HepG2 (cell line): ENCODE measurements around the gene HK3. TPM values are rescaled to one million over a fixed set of nuclear protein-coding genes. Genes with fewer than 3 reads are reported as not detected.

Source experiments
- ATAC-seq: fragments of 200-7000 bp; cut with Tn5 transposase; 3 replicates; pipeline ENCODE4 v1.9.1; 2020; ENCODE audit warnings: mild to moderate bottlenecking, moderate library complexity
- BruUV-seq: library from RNA; stranded (reverse); fragments of 400-500 nt; replicated peaks from 2 replicates; lab custom pipeline; 2021; lab: Mats Ljungman, UMichigan
- CTCF ChIA-PET: fragments of 300-600 bp; formaldehyde crosslinking; extraction: SDS; loops from one replicate; lab custom pipeline; 2021; ENCODE audit warnings: low total read pairs, inconsistent platforms, low intra/inter-chr PET ratio; lab: Yijun Ruan, JAX
- POLR2A ChIA-PET: fragments of 350-600 bp; sonication (Branson Sonifier 250); formaldehyde crosslinking; loops from one replicate; lab custom pipeline; 2020; ENCODE audit warnings: antibody characterized with exemption, inconsistent platforms; lab: Yijun Ruan, JAX
- DNase-seq: peaks from one replicate; pipeline ENCODE4 v3.0.0-alpha.2; 2015; ENCODE audit warnings: low spot score
- FAIRE-seq: peaks from 3 replicates; lab custom pipeline; 2011; peaks lifted over from hg19 to GRCh38; lab: Jason Lieb, UNC
- H2AFZ ChIP-seq: one replicate; pipeline ENCODE4 v1.6.1; 2011; ENCODE audit warnings: low read length, inconsistent platforms
- H3K27ac ChIP-seq: fragments of 300-600 bp; 3 replicates; pipeline ENCODE4 v1.8.0; 2011; ENCODE audit warnings: mixed run types, mild to moderate bottlenecking, mixed read lengths, low read length, inconsistent platforms; ENCODE audit not compliant: insufficient read depth; ENCODE audit errors: extremely low read length
- H3K27me3 ChIP-seq, 2 experiments: fragments of 200-600 bp in 1 of 2; 2 replicates in 1 of 2; 3 replicates in 1 of 2; pipeline versions ENCODE4 v1.6.0 to v1.8.0; 2011; ENCODE audit warnings: low read length in 2 of 2, mild to moderate bottlenecking in 2 of 2, moderate library complexity in 2 of 2, inconsistent platforms in 1 of 2; ENCODE audit not compliant: insufficient read depth in 2 of 2, control insufficient read depth in 1 of 2
- H3K36me3 ChIP-seq, 2 experiments: fragments of 200-600 bp in 1 of 2; replicated peaks in 1 of 2; 2 replicates in 1 of 2; 3 replicates in 1 of 2; pipeline versions ENCODE4 v1.5.1 to v1.8.0; 2011; ENCODE audit warnings: low read length in 2 of 2, inconsistent platforms in 1 of 2; ENCODE audit not compliant: insufficient read depth in 2 of 2, control insufficient read depth in 1 of 2
- H3K4me1 ChIP-seq: 2 replicates; pipeline ENCODE4 v1.5.1; 2012; ENCODE audit warnings: low read length, inconsistent platforms; ENCODE audit not compliant: insufficient read depth
- H3K4me2 ChIP-seq: 2 replicates; pipeline ENCODE4 v1.6.0; 2011; ENCODE audit warnings: low read depth, low read length, inconsistent platforms
- H3K4me3 ChIP-seq, 3 experiments: fragments of 200-600 bp in 1 of 3; sonication (generic), shearing (Covaris generic) in 1 of 3; replicated peaks in 1 of 3; 2 replicates each; pipeline ENCODE4 v1.5.1; 2011 to 2016; ENCODE audit warnings: low read length in 3 of 3, inconsistent platforms in 2 of 3, low read depth in 2 of 3, mild to moderate bottlenecking in 2 of 3, control low read depth in 1 of 3, mixed read lengths in 1 of 3; ENCODE audit not compliant: insufficient read depth in 1 of 3
- H3K79me2 ChIP-seq: one replicate; pipeline ENCODE4 v1.6.1; 2011; ENCODE audit warnings: low read length, inconsistent platforms; ENCODE audit not compliant: insufficient read depth
- H3K9ac ChIP-seq: 2 replicates; pipeline ENCODE4 v1.6.0; 2011; ENCODE audit warnings: mild to moderate bottlenecking, low read depth, low read length, inconsistent platforms; ENCODE audit not compliant: insufficient read depth
- H3K9me3 ChIP-seq: 2 replicates; pipeline ENCODE4 v1.5.1; 2012; ENCODE audit warnings: mild to moderate bottlenecking, low read length
- H4K20me1 ChIP-seq: 2 replicates; pipeline ENCODE4 v1.6.0; 2011; ENCODE audit warnings: inconsistent platforms, mild to moderate bottlenecking, low read length, moderate library complexity; ENCODE audit not compliant: insufficient read depth
- ATF1 ChIP-seq: IDR thresholded peaks from 2 replicates; pipeline ENCODE4 v1.6.1; 2016; ENCODE audit warnings: mild to moderate bottlenecking, control low read depth
- HOXA5 ChIP-seq: sonication (generic); formaldehyde crosslinking; IDR thresholded peaks from 2 replicates; pipeline ENCODE4 v1.4.0; 2020; ENCODE audit warnings: missing genetic modification reagents
- PHF8 ChIP-seq: sonication (generic); formaldehyde crosslinking; IDR thresholded peaks from 2 replicates; pipeline ENCODE4 v1.5.0; 2020; ENCODE audit warnings: missing genetic modification reagents
- PTBP1 ChIP-seq: fragments of 200-400 bp; formaldehyde crosslinking; IDR thresholded peaks from 2 replicates; pipeline ENCODE4 v1.6.1; 2018; ENCODE audit warnings: low read length, low read depth; ENCODE audit not compliant: poor library complexity, severe bottlenecking
- SYNCRIP ChIP-seq: fragments of 200-400 bp; formaldehyde crosslinking; IDR thresholded peaks from 2 replicates; pipeline ENCODE4 v1.6.1; 2018; ENCODE audit warnings: mild to moderate bottlenecking, low read depth, low read length; ENCODE audit not compliant: insufficient read depth
- ZBTB44 ChIP-seq: sonication (generic); formaldehyde crosslinking; IDR thresholded peaks from 2 replicates; pipeline ENCODE4 v1.4.0; 2020; ENCODE audit warnings: missing genetic modification reagents
- ZBTB46 ChIP-seq: sonication (generic); formaldehyde crosslinking; IDR thresholded peaks from 2 replicates; pipeline ENCODE4 v1.4.0; 2020; ENCODE audit warnings: mild to moderate bottlenecking, missing genetic modification reagents, borderline replicate concordance
- ZBTB49 ChIP-seq: sonication (generic); formaldehyde crosslinking; IDR thresholded peaks from 2 replicates; pipeline ENCODE4 v1.4.0; 2020; ENCODE audit warnings: missing genetic modification reagents, borderline replicate concordance
- ZBTB8A ChIP-seq: sonication (generic); formaldehyde crosslinking; IDR thresholded peaks from 2 replicates; pipeline ENCODE4 v1.4.0; 2020; ENCODE audit warnings: mild to moderate bottlenecking, low read depth, missing genetic modification reagents, borderline replicate concordance
- ZFP41 ChIP-seq: sonication (generic); formaldehyde crosslinking; IDR thresholded peaks from 2 replicates; pipeline ENCODE4 v1.4.0; 2020; ENCODE audit warnings: mild to moderate bottlenecking, missing genetic modification reagents, borderline replicate concordance
- ZKSCAN1 ChIP-seq: fragments of 150-350 bp; IDR thresholded peaks from 2 replicates; pipeline ENCODE4 v1.6.1; 2014; ENCODE audit warnings: low read length
- ZNF451 ChIP-seq: sonication (generic); formaldehyde crosslinking; IDR thresholded peaks from 2 replicates; pipeline ENCODE4 v1.5.0; 2020; ENCODE audit warnings: mild to moderate bottlenecking, missing genetic modification reagents
- ZNF510 ChIP-seq: sonication (generic); formaldehyde crosslinking; IDR thresholded peaks from 2 replicates; pipeline ENCODE4 v1.4.0; 2020; ENCODE audit warnings: low read depth, mild to moderate bottlenecking, missing genetic modification reagents
- ZNF687 ChIP-seq: sonication (generic); formaldehyde crosslinking; IDR thresholded peaks from 2 replicates; pipeline ENCODE4 v1.5.1; 2020; ENCODE audit warnings: mild to moderate bottlenecking, missing genetic modification reagents, moderate library complexity
- WGBS: methylation state at CpG from one replicate; pipeline ENCODE4 v1.1.6; 2017; ENCODE audit warnings: low lambda C conversion rate; 5-methylcytosine and 5-hydroxymethylcytosine counted together
- in situ Hi-C: cut with HindIII; loops from 2 replicates; pipeline ENCODE4 v1.10.0; 2017; ENCODE audit warnings: low pct_unique_long_range_greater_than_20kb; ENCODE audit not compliant: extremely low pct_ligation_motif_present
- intact Hi-C: fragments of 100-400 bp; cut with micrococcal nuclease; formaldehyde crosslinking; loops from one replicate; pipeline ENCODE4 v1.10.0; 2022; ENCODE audit not compliant: unreplicated experiment
- polyA plus RNA-seq, 8 experiments: library from polyadenylated mRNA; depleted of rRNA in 3 of 8; stranded (reverse) in 7 of 8; unstranded in 1 of 8; fragments of >200 nt; fragmentation: Illumina TruSeq in 4 of 8; extraction: Trizol in 4 of 8; gene quantifications; 2 replicates each; pipeline versions ENCODE4 v1.2.1 to v1.2.3, GENCODE V29; 2011 to 2016; ENCODE audit warnings: low read depth in 4 of 8, missing spikeins in 1 of 8, mixed read lengths in 1 of 8; ENCODE audit not compliant: insufficient read depth in 1 of 8
- total RNA-seq, 5 experiments: library from RNA; depleted of rRNA; stranded (reverse); fragments of >200 nt; fragmentation: Illumina TruSeq; extraction: Trizol; gene quantifications; 2 replicates each; pipeline ENCODE4 v1.2.3, GENCODE V29; 2016; ENCODE audit warnings: low read depth in 1 of 5

HK3 gene
- total and polyA plus RNA-seq, 2 of the 13 experiments (the other 11 are each of a cell fraction or from before 2014, with no cell fraction given) = not detected

GRCh38 chr5:176927562-176927961 lies 28.4 kb upstream of the HK3 start:
- Histone ChIP-seq H4K20me1 (no peaks in the 10 kb centered on the region), H3K36me3 (peaks cover 3 to 6% of the 10 kb centered on the region in 2 experiments), H3K4me1 (peaks cover 18% of the 10 kb centered on the region), H3K79me2 (no peaks in the 10 kb centered on the region), H3K4me2 (no peak overlapping the region), H3K4me3 (no peak overlapping the region), H3K9ac (no peak overlapping the region), H3K9me3 (no peaks in the 10 kb centered on the region), H3K27me3 (no peaks in the 10 kb centered on the region)
- FAIRE-seq (no peak), ATAC-seq (no peak), DNase-seq (no peak)
- ChIA-PET POLR2A (interaction anchor here (0.6 kb wide), 1 partner anchor 21 kb away, joined by 4 read pairs; no protein-coding TSS in a partner anchor), CTCF (no interaction called here)
- 98% methylated on average over 3 of the region's 3 CpGs for WGBS
- intact Hi-C loops (no loop called here), in situ Hi-C loops (no loop called here)
- no TSS peak for BruUV-seq
- TF ChIP-seq ZBTB8A = no peak
- TF ChIP-seq ATF1 (CRISPR knock-in tag) = no peak
- TF ChIP-seq ZNF451 (CRISPR knock-in tag) = no peak
- TF ChIP-seq PHF8 (CRISPR knock-in tag) = no peak
- no peak for TF ChIP-seq PTBP1
- no peak for TF ChIP-seq ZKSCAN1
- TF ChIP-seq ZNF510 (CRISPR knock-in tag) = no peak
- no peak for TF ChIP-seq ZBTB49 (CRISPR knock-in tag)
- no peak for TF ChIP-seq SYNCRIP
- TF ChIP-seq ZFP41 (CRISPR knock-in tag) = no peak
- TF ChIP-seq ZNF687 (CRISPR knock-in tag) = no peak
- no peak for TF ChIP-seq ZBTB46 (CRISPR knock-in tag)
- TF ChIP-seq HOXA5 (CRISPR knock-in tag) = no peak
- TF ChIP-seq ZBTB44 (CRISPR knock-in tag) = no peak
- TF ChIP-seq, all 625 proteins: peak for 0
- Histone ChIP-seq H2AFZ (no peak overlapping the region), H3K27ac (no peak overlapping the region)
